CD14-positive monocyte (primary cell): ENCODE data around the gene RCAN2. TPM values are rescaled to one million over a fixed set of nuclear protein-coding genes. Genes with fewer than 3 reads are reported as not detected.

Experiments
- DNase-seq, 3 donors: peaks; one replicate each; pipeline ENCODE4 v3.0.0-alpha.2; 2011 to 2022
- H2AFZ ChIP-seq: 2 replicates; pipeline ENCODE4 v1.6.0; 2012; ENCODE audit warnings: mild to moderate bottlenecking, low read depth, low read length, inconsistent platforms; ENCODE audit not compliant: insufficient read depth, poor library complexity, severe bottlenecking
- H3K27ac ChIP-seq, 2 donors: 1 replicate in 1 of 2; 2 replicates in 1 of 2; pipeline ENCODE4 v1.5.1; 2012 to 2013; ENCODE audit warnings: low read length in 2 of 2, control low read depth in 1 of 2, inconsistent platforms in 1 of 2, low read depth in 1 of 2, mild to moderate bottlenecking in 1 of 2
- H3K27me3 ChIP-seq, 2 donors: one replicate each; pipeline versions ENCODE4 v1.6.0 to v1.6.1; 2011 to 2013; ENCODE audit warnings: low read length in 2 of 2; ENCODE audit not compliant: control insufficient read depth in 2 of 2, insufficient read depth in 2 of 2
- H3K36me3 ChIP-seq, 2 donors: replicated peaks in 1 of 2; 1 replicate in 1 of 2; 2 replicates in 1 of 2; pipeline versions ENCODE4 v1.5.1 to v1.6.1; 2012 to 2013; ENCODE audit warnings: low read length in 2 of 2, control low read depth in 1 of 2, inconsistent platforms in 1 of 2, mild to moderate bottlenecking in 1 of 2; ENCODE audit not compliant: insufficient read depth in 2 of 2, control insufficient read depth in 1 of 2
- H3K4me1 ChIP-seq, 2 donors: 1 replicate in 1 of 2; 2 replicates in 1 of 2; pipeline versions ENCODE4 v1.5.1 to v1.6.1; 2012 to 2013; ENCODE audit warnings: low read length in 2 of 2, control low read depth in 1 of 2, inconsistent platforms in 1 of 2, mild to moderate bottlenecking in 1 of 2, moderate library complexity in 1 of 2; ENCODE audit not compliant: insufficient read depth in 2 of 2, control insufficient read depth in 1 of 2
- H3K4me2 ChIP-seq: replicated peaks from 2 replicates; pipeline ENCODE3; 2012; ENCODE audit warnings: low read length, moderate library complexity, mild to moderate bottlenecking; ENCODE audit not compliant: poor library complexity, severe bottlenecking; ENCODE audit errors: extremely low read depth
- H3K4me3 ChIP-seq, 3 experiments: fragments of 200-600 bp in 1 of 3; sonication (generic) in 1 of 3; replicated peaks in 1 of 3; 1 replicate in 2 of 3; 2 replicates in 1 of 3; pipeline ENCODE4 v1.5.1; 2011 to 2013; ENCODE audit warnings: low read length in 3 of 3, mild to moderate bottlenecking in 3 of 3, control low read depth in 2 of 3, low read depth in 2 of 3, inconsistent platforms in 1 of 3, moderate library complexity in 1 of 3
- H3K79me2 ChIP-seq: 2 replicates; pipeline ENCODE4 v1.6.0; 2012; ENCODE audit warnings: mild to moderate bottlenecking, control low read depth, inconsistent platforms, low read length, moderate library complexity; ENCODE audit not compliant: insufficient read depth
- H3K9ac ChIP-seq: 2 replicates; pipeline ENCODE4 v1.6.0; 2017; ENCODE audit warnings: low read length, mild to moderate bottlenecking; ENCODE audit not compliant: insufficient read depth, poor library complexity, severe bottlenecking
- H3K9me3 ChIP-seq, 2 donors: replicated peaks in 1 of 2; 1 replicate in 1 of 2; 2 replicates in 1 of 2; pipeline versions ENCODE4 v1.5.1 to v1.6.1; 2012 to 2013; ENCODE audit warnings: low read length in 2 of 2, control low read depth in 1 of 2; ENCODE audit not compliant: control insufficient read depth in 1 of 2, insufficient read depth in 1 of 2
- H4K20me1 ChIP-seq: 2 replicates; pipeline ENCODE4 v1.6.0; 2012; ENCODE audit warnings: mild to moderate bottlenecking, low read length, control low read depth, moderate library complexity; ENCODE audit not compliant: insufficient read depth
- H3K27ac Mint-ChIP-seq, 7 donors: one replicate each; pipeline ENCODE4 v1.8.0; 2020; ENCODE audit warnings: mild to moderate bottlenecking in 7 of 7, mixed read lengths in 7 of 7, moderate library complexity in 6 of 7, inconsistent platforms in 2 of 7
- H3K27me3 Mint-ChIP-seq, 3 donors: one replicate each; pipeline ENCODE4 v1.8.0; 2021 to 2022; ENCODE audit warnings: low read depth in 3 of 3, mild to moderate bottlenecking in 3 of 3, mixed read lengths in 3 of 3, moderate library complexity in 3 of 3, inconsistent platforms in 1 of 3
- H3K36me3 Mint-ChIP-seq, 2 donors: one replicate each; pipeline ENCODE4 v1.8.0; 2020; ENCODE audit warnings: mixed read lengths in 2 of 2, inconsistent platforms in 1 of 2, mild to moderate bottlenecking in 1 of 2
- H3K4me1 Mint-ChIP-seq: one replicate; pipeline ENCODE4 v1.8.0; 2020; ENCODE audit warnings: mild to moderate bottlenecking, mixed read lengths
- H3K4me3 Mint-ChIP-seq, 2 donors: one replicate each; pipeline ENCODE4 v1.8.0; 2020; ENCODE audit warnings: mild to moderate bottlenecking in 2 of 2, mixed read lengths in 2 of 2, moderate library complexity in 1 of 2
- H3K9me3 Mint-ChIP-seq, 7 donors: one replicate each; pipeline ENCODE4 v1.8.0; 2020 to 2022; ENCODE audit warnings: mixed read lengths in 7 of 7, mild to moderate bottlenecking in 6 of 7, moderate library complexity in 6 of 7, inconsistent platforms in 2 of 7
- CTCF ChIP-seq: fragments of 200-600 bp; IDR thresholded peaks from one replicate; pipeline ENCODE4 v1.8.0; 2022; ENCODE audit warnings: antibody characterized with exemption, mild to moderate bottlenecking
- WGBS: methylation state at CpG from one replicate; pipeline ENCODE4 v1.1.5; 2013; ENCODE audit warnings: missing lambda C conversion rate; ENCODE audit not compliant: insufficient coverage; 5-methylcytosine and 5-hydroxymethylcytosine counted together
- intact Hi-C, 2 donors: fragments of 100-400 bp; cut with micrococcal nuclease; formaldehyde crosslinking; loops; one replicate each; pipeline versions ENCODE4 v1.15.0 to v1.15.1; 2023
- polyA plus RNA-seq, 3 donors: library from polyadenylated mRNA; depleted of rRNA in 1 of 3; unstranded in 2 of 3; stranded (reverse) in 1 of 3; fragments of 300-500 nt in 2 of 3; fragments of >200 nt in 1 of 3; fragmentation: Illumina TruSeq in 2 of 3; gene quantifications; 1 replicate in 2 of 3; 2 replicates in 1 of 3; pipeline ENCODE4 v1.2.3, GENCODE V29; 2012 to 2021

The RCAN2 gene
- polyA plus RNA-seq, 3 donors = not detected

GRCh38 chr6:46538800-46539480 is 47.7 kb upstream of the RCAN2 start:
- Histone ChIP-seq H3K4me1 (no peaks in the 10 kb centered on the region), H2AFZ (no peak overlapping the region), H3K27ac (no peak overlapping the region), H3K4me2 (no peak overlapping the region), H3K9me3 (no peaks in the 10 kb centered on the region), H3K27me3 (no peaks in the 10 kb centered on the region), H3K79me2 (no peaks in the 10 kb centered on the region), H3K9ac (no peak overlapping the region), H4K20me1 (no peaks in the 10 kb centered on the region), H3K36me3 (no peaks in the 10 kb centered on the region), H3K4me3 (no peak overlapping the region)
- TF ChIP-seq CTCF = no peak
- Mint-ChIP-seq H3K4me3 (no peak overlapping the region), H3K4me1 (no peaks in the 10 kb centered on the region), H3K27me3 (peaks cover 0 to 1% (median 0%) of the 10 kb centered on the region in 3 donors), H3K9me3 (peaks cover 0 to 11% (median 5%) of the 10 kb centered on the region in 7 donors), H3K36me3 (no peaks in the 10 kb centered on the region), H3K27ac (no peak overlapping the region)
- no CpG with 5 or more reads among the region's 6 CpGs for WGBS
- intact Hi-C loops = no loop called here
- DNase-seq = no peak

DNA sequence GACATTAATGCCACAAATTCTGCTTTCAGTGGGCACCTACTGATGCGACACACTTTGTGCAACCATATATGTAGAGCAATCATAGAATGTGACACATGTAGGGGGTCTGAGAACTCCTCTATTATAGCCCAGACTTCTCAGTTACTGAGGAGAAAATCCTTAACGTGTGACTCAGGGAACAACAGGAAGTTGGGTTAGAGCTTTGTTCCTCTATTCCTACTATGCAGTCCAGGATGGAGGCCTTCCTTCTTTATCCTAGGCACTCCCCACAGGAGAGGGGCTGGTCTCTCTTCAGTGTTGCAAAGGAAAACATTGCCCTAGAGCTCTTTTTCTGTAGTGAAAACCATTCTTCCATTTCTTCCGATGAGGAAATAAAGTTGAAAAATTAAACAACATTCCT is 39.6 kb upstream of the RCAN2 start:
- Mint-ChIP-seq H3K36me3 (no peaks in the 10 kb centered on the region), H3K4me3 (no peak overlapping the region), H3K27ac (no peak overlapping the region), H3K27me3 (no peaks in the 10 kb centered on the region), H3K4me1 (no peaks in the 10 kb centered on the region), H3K9me3 (peaks cover 0 to 5% (median 3%) of the 10 kb centered on the region in 7 donors)
- no peak for TF ChIP-seq CTCF
- Histone ChIP-seq H3K4me2 (no peak overlapping the region), H2AFZ (no peak overlapping the region), H3K9ac (no peak overlapping the region), H3K27me3 (no peaks in the 10 kb centered on the region), H3K4me1 (no peaks in the 10 kb centered on the region), H3K9me3 (no peaks in the 10 kb centered on the region), H3K27ac (no peak overlapping the region), H3K4me3 (no peak overlapping the region), H3K79me2 (no peaks in the 10 kb centered on the region), H4K20me1 (no peaks in the 10 kb centered on the region), H3K36me3 (no peaks in the 10 kb centered on the region)
- 100% methylated on average over 1 of the region's 3 CpGs for WGBS
- intact Hi-C loops = no loop called here
- DNase-seq = peak in 1 of 3 donors; percentile 5
